DND-41 (cell line): ENCODE measurements around the gene CFAP298.
"Not testable (repeated sequence)": the region's sequence is repeated elsewhere in the genome, so short reads cannot be mapped to it uniquely, and the experiment has no call there.

Source experiments
- ATAC-seq: fragments of 200-7000 bp; cut with Tn5 transposase; 3 replicates; pipeline ENCODE4 v1.9.1; 2021; ENCODE audit warnings: low read depth; ENCODE audit not compliant: insufficient read depth
- DNase-seq: peaks from one replicate; pipeline ENCODE4 v3.0.0-alpha.2; 2020
- H2AFZ ChIP-seq: 2 replicates; pipeline ENCODE4 v1.6.0; 2012; ENCODE audit warnings: low read depth, low read length
- H3K27ac ChIP-seq: 2 replicates; pipeline ENCODE4 v1.5.1; 2012; ENCODE audit warnings: low read length, inconsistent platforms
- H3K27me3 ChIP-seq: fragments of 200-600 bp; sonication (generic); 2 replicates; pipeline ENCODE4 v1.6.0; 2012; ENCODE audit warnings: low read length, mild to moderate bottlenecking, inconsistent platforms; ENCODE audit not compliant: insufficient read depth, poor library complexity
- H3K36me3 ChIP-seq: 2 replicates; pipeline ENCODE4 v1.5.1; 2012; ENCODE audit warnings: low read length, inconsistent platforms; ENCODE audit not compliant: insufficient read depth
- H3K4me1 ChIP-seq: 2 replicates; pipeline ENCODE4 v1.5.1; 2012; ENCODE audit warnings: mild to moderate bottlenecking, low read length; ENCODE audit not compliant: insufficient read depth
- H3K4me2 ChIP-seq: 2 replicates; pipeline ENCODE4 v1.6.0; 2012; ENCODE audit warnings: mild to moderate bottlenecking, moderate library complexity, low read length, inconsistent platforms; ENCODE audit not compliant: insufficient read depth
- H3K4me3 ChIP-seq, 2 experiments: fragments of 200-600 bp in 1 of 2; shearing (Covaris generic) in 1 of 2; 2 replicates each; pipeline ENCODE4 v1.5.1; 2012 to 2016; ENCODE audit warnings: inconsistent platforms in 2 of 2, low read length in 2 of 2, mild to moderate bottlenecking in 2 of 2, low read depth in 1 of 2, moderate library complexity in 1 of 2
- H3K79me2 ChIP-seq: 2 replicates; pipeline ENCODE4 v1.6.0; 2012; ENCODE audit warnings: low read length, inconsistent platforms; ENCODE audit not compliant: insufficient read depth
- H3K9ac ChIP-seq: 2 replicates; pipeline ENCODE4 v1.6.0; 2012; ENCODE audit warnings: low read depth, mild to moderate bottlenecking, inconsistent platforms, low read length, moderate library complexity
- H3K9me3 ChIP-seq: 2 replicates; pipeline ENCODE4 v1.5.1; 2012; ENCODE audit warnings: low read length, moderate library complexity, mild to moderate bottlenecking, inconsistent platforms; ENCODE audit not compliant: insufficient read depth, severe bottlenecking
- H4K20me1 ChIP-seq: 2 replicates; pipeline ENCODE4 v1.6.0; 2012; ENCODE audit warnings: low read length; ENCODE audit not compliant: insufficient read depth
- EZH2 ChIP-seq: IDR thresholded peaks from 3 replicates; pipeline ENCODE4 v1.6.1; 2012; ENCODE audit warnings: borderline replicate concordance, low read depth, mild to moderate bottlenecking, moderate library complexity, low read length, inconsistent platforms; ENCODE audit not compliant: severe bottlenecking
- TF ChIP-seq, protein P1 (sequence below): IDR thresholded peaks from 2 replicates; pipeline ENCODE4 v1.5.1; 2012; ENCODE audit warnings: borderline replicate concordance, low read length, moderate library complexity, mild to moderate bottlenecking; ENCODE audit not compliant: poor library complexity, severe bottlenecking; ENCODE audit errors: extremely low read depth

Gene CFAP298

DNA sequence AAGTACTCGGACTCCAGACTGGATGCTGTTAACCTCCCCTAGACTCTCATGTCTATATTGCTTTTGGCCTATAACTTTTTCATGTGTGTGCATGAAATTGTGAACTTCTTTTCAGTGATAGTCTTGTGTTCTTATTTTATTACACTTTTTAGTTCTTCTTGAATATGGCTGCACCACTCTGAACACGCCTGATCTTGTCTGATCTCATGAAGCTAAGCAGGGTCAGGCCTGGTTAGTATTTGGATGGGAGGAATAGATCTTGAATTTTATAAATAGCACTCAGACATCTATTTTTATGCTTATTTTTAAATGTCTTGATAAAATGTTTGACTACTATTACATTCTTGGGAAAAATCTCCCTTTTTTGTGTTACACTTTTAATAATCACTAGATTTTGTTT is 49.3 kb downstream of the CFAP298 start:
- no peaks in the 10 kb centered on the region for H3K79me2 ChIP-seq
- H3K4me2 ChIP-seq = no peak overlapping the region
- TF ChIP-seq, protein P1, sequence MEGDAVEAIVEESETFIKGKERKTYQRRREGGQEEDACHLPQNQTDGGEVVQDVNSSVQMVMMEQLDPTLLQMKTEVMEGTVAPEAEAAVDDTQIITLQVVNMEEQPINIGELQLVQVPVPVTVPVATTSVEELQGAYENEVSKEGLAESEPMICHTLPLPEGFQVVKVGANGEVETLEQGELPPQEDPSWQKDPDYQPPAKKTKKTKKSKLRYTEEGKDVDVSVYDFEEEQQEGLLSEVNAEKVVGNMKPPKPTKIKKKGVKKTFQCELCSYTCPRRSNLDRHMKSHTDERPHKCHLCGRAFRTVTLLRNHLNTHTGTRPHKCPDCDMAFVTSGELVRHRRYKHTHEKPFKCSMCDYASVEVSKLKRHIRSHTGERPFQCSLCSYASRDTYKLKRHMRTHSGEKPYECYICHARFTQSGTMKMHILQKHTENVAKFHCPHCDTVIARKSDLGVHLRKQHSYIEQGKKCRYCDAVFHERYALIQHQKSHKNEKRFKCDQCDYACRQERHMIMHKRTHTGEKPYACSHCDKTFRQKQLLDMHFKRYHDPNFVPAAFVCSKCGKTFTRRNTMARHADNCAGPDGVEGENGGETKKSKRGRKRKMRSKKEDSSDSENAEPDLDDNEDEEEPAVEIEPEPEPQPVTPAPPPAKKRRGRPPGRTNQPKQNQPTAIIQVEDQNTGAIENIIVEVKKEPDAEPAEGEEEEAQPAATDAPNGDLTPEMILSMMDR = no peak
- TF ChIP-seq EZH2 = no peak
- no peak overlapping the region for H3K27ac ChIP-seq
- H3K4me1 ChIP-seq = no peaks in the 10 kb centered on the region
- H3K9me3 ChIP-seq = no peaks in the 10 kb centered on the region
- ATAC-seq = no peak
- no peak overlapping the region for H3K9ac ChIP-seq
- no peaks in the 10 kb centered on the region for H3K36me3 ChIP-seq
- H4K20me1 ChIP-seq = no peaks in the 10 kb centered on the region
- H2AFZ ChIP-seq = no peak overlapping the region
- H3K4me3 ChIP-seq = no peak overlapping the region
- DNase-seq = no peak
- no peaks in the 10 kb centered on the region for H3K27me3 ChIP-seq

DNA sequence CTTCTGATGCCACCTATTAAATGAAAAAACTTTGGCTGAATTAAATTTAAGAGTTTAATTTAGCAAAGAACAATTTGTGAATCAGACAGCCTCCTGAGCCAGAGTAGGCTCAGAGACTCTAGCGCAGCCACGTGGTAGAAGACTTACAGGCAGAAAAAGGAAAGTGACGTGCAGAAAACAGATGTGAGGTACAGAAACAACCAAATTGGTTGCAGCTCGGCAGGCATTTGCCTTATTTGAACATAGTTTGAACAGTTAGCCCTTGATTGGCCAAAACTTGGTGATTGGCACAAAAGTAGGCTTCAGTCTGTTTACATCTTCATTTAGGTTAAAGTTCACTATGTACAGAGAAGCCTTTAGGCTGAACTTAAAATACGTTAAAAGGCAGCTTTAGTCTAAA is 49.8 kb downstream of the CFAP298 start:
- DNase-seq = no peak

DNA sequence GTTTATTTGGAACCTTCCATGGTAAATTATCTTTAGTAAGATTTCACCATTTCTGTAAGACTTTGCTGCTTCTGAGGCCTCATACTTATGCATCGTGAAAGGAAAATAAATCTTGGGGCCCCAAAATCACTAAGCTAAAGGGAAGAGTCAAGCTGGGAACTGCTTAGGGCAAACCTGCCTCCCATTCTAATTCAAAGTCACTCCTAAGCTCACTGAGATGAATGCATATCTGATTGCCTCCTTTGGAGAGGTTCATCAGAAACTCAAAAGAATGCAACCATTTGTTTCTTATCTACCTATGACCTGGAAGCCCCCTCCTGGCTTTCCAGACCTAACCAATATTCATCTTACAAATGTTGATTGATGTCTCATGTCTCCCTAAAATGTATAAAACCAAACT is 50.7 kb downstream of the CFAP298 start:
- H3K9ac ChIP-seq, ATAC-seq, H3K4me2 ChIP-seq: not testable (repeated sequence)

More for the DNA sequence above, 49.8 kb downstream of the CFAP298 start:
- Histone ChIP-seq H4K20me1 (no peaks in the 10 kb centered on the region), H3K79me2 (no peaks in the 10 kb centered on the region), H3K9me3 (no peaks in the 10 kb centered on the region), H3K36me3 (no peaks in the 10 kb centered on the region), H3K4me1 (no peaks in the 10 kb centered on the region), H3K4me3 (no peak overlapping the region), H3K27ac (no peak overlapping the region), H3K4me2 (no peak overlapping the region), H3K9ac (no peak overlapping the region), H3K27me3 (no peaks in the 10 kb centered on the region), H2AFZ (no peak overlapping the region)
- no peak for TF ChIP-seq EZH2
- TF ChIP-seq, protein P1 = no peak
- no peak for ATAC-seq

DNA sequence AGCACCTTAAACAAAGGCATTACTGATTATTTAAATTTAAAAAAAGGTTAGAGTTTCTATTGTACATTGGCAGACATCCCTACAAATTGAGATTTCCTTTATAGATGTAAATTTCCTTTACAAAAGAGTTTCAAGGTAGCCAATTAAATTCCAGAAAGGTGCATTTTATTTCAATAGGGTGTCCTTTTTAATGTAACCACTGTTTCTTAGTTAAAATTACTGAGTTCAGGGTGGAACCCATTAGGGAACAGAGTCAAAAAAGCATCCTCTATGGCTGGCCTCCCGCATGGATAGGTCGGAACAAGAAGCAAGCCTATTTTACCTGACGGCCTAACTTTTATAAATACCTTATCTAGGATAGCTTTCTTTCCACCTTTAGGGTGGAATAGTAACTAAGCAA is 51.3 kb downstream of the CFAP298 start:
- Histone ChIP-seq H3K9ac (no peak overlapping the region), H3K27me3 (no peaks in the 10 kb centered on the region), H3K79me2 (no peaks in the 10 kb centered on the region), H3K27ac (no peak overlapping the region), H3K4me2 (no peak overlapping the region), H2AFZ (no peak overlapping the region), H3K36me3 (no peaks in the 10 kb centered on the region), H3K4me1 (no peaks in the 10 kb centered on the region), H3K9me3 (no peaks in the 10 kb centered on the region), H3K4me3 (no peak overlapping the region), H4K20me1 (no peaks in the 10 kb centered on the region)
- no peak for TF ChIP-seq EZH2
- TF ChIP-seq, protein P1 = no peak
- no peak for DNase-seq
- no peak for ATAC-seq

More for the DNA sequence above, 50.7 kb downstream of the CFAP298 start:
- not testable (repeated sequence) for H3K79me2 ChIP-seq, DNase-seq, H3K4me1 ChIP-seq, H3K27me3 ChIP-seq, H4K20me1 ChIP-seq, H3K9me3 ChIP-seq, H3K36me3 ChIP-seq, H3K27ac ChIP-seq, H3K4me3 ChIP-seq, H2AFZ ChIP-seq
